Gastroesophageal sphincter (tissue), 4 donors: ENCODE results near the gene BLVRA. TPM values are rescaled to one million over a fixed set of nuclear protein-coding genes. Genes with fewer than 3 reads are reported as not detected.
"Not testable (repeated sequence)": the region's sequence is repeated elsewhere in the genome, so short reads cannot be mapped to it uniquely, and the experiment has no call there.

ENCODE experiments used
- ATAC-seq: fragments of 150-250 bp; one replicate; pipeline ENCODE4 v1.9.1; 2016; ENCODE audit warnings: mild to moderate bottlenecking, moderate library complexity
- H3K27ac ChIP-seq, 4 donors: fragments of 200-600 bp; sonication (generic) in 3 of 4; 1 replicate in 3 of 4; 2 replicates in 1 of 4; pipeline ENCODE4 v1.5.1; 2016 to 2019
- H3K27me3 ChIP-seq: fragments of 200-600 bp; sonication (generic); one replicate; pipeline ENCODE4 v1.5.1; 2019
- H3K36me3 ChIP-seq, 2 donors: fragments of 200-600 bp; sonication (generic); one replicate each; pipeline ENCODE4 v1.5.1; 2019; ENCODE audit warnings: control low read depth in 1 of 2
- H3K4me1 ChIP-seq, 3 donors: fragments of 200-600 bp; sonication (generic); 1 replicate in 2 of 3; 2 replicates in 1 of 3; pipeline ENCODE4 v1.5.1; 2016 to 2019; ENCODE audit warnings: control low read depth in 2 of 3
- H3K4me3 ChIP-seq, 2 donors: fragments of 200-600 bp; sonication (generic); one replicate each; pipeline ENCODE4 v1.5.1; 2019; ENCODE audit warnings: mild to moderate bottlenecking in 1 of 2, moderate library complexity in 1 of 2
- H3K9me3 ChIP-seq, 3 donors: fragments of 200-600 bp; sonication (generic); one replicate each; pipeline ENCODE4 v1.5.1; 2017 to 2019; ENCODE audit warnings: control low read depth in 2 of 3
- CTCF ChIP-seq, 4 experiments: fragments of 200-600 bp in 2 of 4; fragments of 450-650 bp in 2 of 4; sonication (generic) in 1 of 4; IDR thresholded peaks; one replicate each; pipeline ENCODE4 v1.5.1; 2017 to 2019; ENCODE audit warnings: antibody characterized with exemption in 4 of 4, mild to moderate bottlenecking in 2 of 4, moderate library complexity in 2 of 4
- EP300 ChIP-seq: sonication (generic); formaldehyde crosslinking; IDR thresholded peaks from one replicate; pipeline ENCODE4 v1.6.1; 2017; ENCODE audit warnings: antibody characterized with exemption, mild to moderate bottlenecking
- POLR2A ChIP-seq, 2 donors: fragments of 450-650 bp; IDR thresholded peaks; one replicate each; pipeline ENCODE4 v1.6.1; 2017; ENCODE audit warnings: antibody characterized with exemption in 2 of 2, mild to moderate bottlenecking in 2 of 2, moderate library complexity in 1 of 2
- POLR2AphosphoS5 ChIP-seq: sonication (generic); formaldehyde crosslinking; IDR thresholded peaks from one replicate; pipeline ENCODE4 v1.6.1; 2017; ENCODE audit warnings: antibody characterized with exemption
- WGBS, 2 donors: methylation state at CpG; one replicate each; pipeline ENCODE4 v1.1.5; 2018; ENCODE audit warnings: low coverage in 1 of 2; 5-methylcytosine and 5-hydroxymethylcytosine counted together
- total RNA-seq, 4 donors: library from RNA; depleted of rRNA; stranded (reverse); fragments of >200 nt; gene quantifications; one replicate each; pipeline ENCODE4 v1.1.0, GENCODE V29; 2016

Gene BLVRA
- total RNA-seq, 4 donors from 2014 or later: 65.6 to 113 (median 92.6) TPM

DNA sequence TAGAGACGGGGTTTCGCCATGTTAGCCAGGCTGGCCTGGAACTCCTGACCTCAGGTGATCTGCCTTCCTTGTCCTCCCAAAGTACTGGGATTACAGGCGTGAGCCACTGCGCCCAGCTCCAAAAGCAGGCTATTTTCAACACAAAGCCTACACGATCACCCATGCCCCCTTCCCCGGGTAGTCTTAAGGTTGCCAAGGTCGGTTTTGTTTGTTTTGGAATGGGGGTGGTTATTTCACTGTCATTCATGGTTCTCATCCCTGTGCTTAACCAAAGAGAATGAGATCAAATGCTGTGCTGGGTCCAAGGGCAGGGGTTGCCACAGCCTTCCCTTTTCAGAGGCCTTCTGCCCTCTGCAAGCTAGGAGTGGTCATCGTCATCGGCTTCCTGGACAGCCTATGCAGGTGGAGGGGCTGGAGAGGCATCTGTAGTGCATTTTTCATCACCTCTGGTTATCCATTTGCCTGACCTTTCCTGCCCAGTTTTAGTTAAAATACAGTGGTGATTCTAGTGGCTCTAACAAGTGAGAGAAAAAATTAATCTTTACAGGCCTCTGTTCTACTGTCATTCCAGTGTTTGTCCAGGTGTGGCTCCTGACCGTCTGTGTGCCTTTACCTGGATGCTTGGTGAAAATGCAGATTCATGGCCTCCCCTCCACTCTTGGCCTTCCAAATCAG lies 11.4 kb downstream of the BLVRA start:
- Histone ChIP-seq H3K9me3 (no peaks in the 10 kb centered on the region), H3K36me3 (peaks cover 0 to 25% of the 10 kb centered on the region in 2 donors), H3K4me3 (no peak overlapping the region), H3K27me3 (no peaks in the 10 kb centered on the region), H3K27ac (no peak overlapping the region), H3K4me1 (peaks cover 0 to 6% (median under 1%) of the 10 kb centered on the region in 3 donors)
- 35 to 67% methylated on average over 2 to 4 of the region's 10 CpGs for WGBS, 2 donors
- no peak for ATAC-seq
- TF ChIP-seq EP300 (no peak), CTCF (IDR thresholded peaks at IDR 0.05) (no peak), POLR2AphosphoS5 (no peak)

- 54 to 59% methylated on average over 2 to 3 of the region's 3 CpGs for WGBS, 2 donors
- Histone ChIP-seq H3K4me3 (no peak overlapping the region), H3K9me3 (no peaks in the 10 kb centered on the region), H3K27me3 (no peaks in the 10 kb centered on the region), H3K27ac (no peak overlapping the region), H3K36me3 (peaks cover 0 to 25% of the 10 kb centered on the region in 2 donors), H3K4me1 (no peaks in the 10 kb centered on the region)
- TF ChIP-seq EP300: no peak
- TF ChIP-seq POLR2AphosphoS5: no peak
- TF ChIP-seq CTCF (IDR thresholded peaks at IDR 0.05): no peak
- TF ChIP-seq POLR2A (IDR thresholded peaks at IDR 0.05): no peak
- no peak for ATAC-seq
Measured at GRCh38 chr7:43771128-43771527, 12.6 kb downstream of the BLVRA start.

GRCh38 chr7:43771573-43771972 lies 13.1 kb downstream of the BLVRA start:
- ATAC-seq: no peak

GRCh38 chr7:43773268-43773667 lies 14.8 kb downstream of the BLVRA start:
- not testable (repeated sequence) for ATAC-seq, H3K4me3 ChIP-seq, H3K27me3 ChIP-seq, H3K27ac ChIP-seq, H3K4me1 ChIP-seq, H3K9me3 ChIP-seq
- peaks cover 0 to 25% of the 10 kb centered on the region in 2 donors for H3K36me3 ChIP-seq
- 100% methylated on average over 1 to 3 of the region's 6 CpGs for WGBS, 2 donors

More at GRCh38 chr7:43771573-43771972, 13.1 kb downstream of the BLVRA start:
- no peaks in the 10 kb centered on the region for H3K4me1 ChIP-seq
- H3K27me3 ChIP-seq: no peaks in the 10 kb centered on the region
- H3K4me3 ChIP-seq: no peak overlapping the region
- H3K36me3 ChIP-seq: peaks cover 0 to 25% of the 10 kb centered on the region in 2 donors
- TF ChIP-seq EP300: no peak
- TF ChIP-seq CTCF (IDR thresholded peaks at IDR 0.05): no peak
- TF ChIP-seq POLR2AphosphoS5: no peak
- TF ChIP-seq POLR2A (IDR thresholded peaks at IDR 0.05): no peak
- WGBS, 2 donors: 86% methylated on average over 3 of the region's 3 CpGs; no CpG with 5 or more reads in 1 of the 2 donors
- no peaks in the 10 kb centered on the region for H3K9me3 ChIP-seq
- H3K27ac ChIP-seq: no peak overlapping the region

DNA sequence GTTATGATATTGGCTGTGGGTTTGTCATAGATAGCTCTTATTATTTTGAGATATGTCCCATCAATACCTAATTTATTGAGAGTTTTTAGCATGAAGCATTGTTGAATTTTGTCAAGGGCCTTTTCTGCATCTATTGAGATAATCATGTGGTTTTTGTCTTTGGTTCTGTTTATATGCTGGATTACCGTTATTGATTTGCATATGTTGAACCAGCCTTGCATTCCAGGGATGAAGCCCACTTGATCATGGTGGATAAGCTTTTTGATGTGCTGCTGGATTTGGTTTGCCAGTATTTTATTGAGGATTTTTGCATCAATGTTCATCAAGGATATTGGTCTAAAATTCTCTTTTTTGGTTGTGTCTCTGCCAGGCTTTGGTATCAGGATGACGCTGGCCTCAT lies 16.8 kb downstream of the BLVRA start:
- WGBS, 2 donors: 100% methylated on average over 1 of the region's 2 CpGs; no CpG with 5 or more reads in 1 of the 2 donors

DNA sequence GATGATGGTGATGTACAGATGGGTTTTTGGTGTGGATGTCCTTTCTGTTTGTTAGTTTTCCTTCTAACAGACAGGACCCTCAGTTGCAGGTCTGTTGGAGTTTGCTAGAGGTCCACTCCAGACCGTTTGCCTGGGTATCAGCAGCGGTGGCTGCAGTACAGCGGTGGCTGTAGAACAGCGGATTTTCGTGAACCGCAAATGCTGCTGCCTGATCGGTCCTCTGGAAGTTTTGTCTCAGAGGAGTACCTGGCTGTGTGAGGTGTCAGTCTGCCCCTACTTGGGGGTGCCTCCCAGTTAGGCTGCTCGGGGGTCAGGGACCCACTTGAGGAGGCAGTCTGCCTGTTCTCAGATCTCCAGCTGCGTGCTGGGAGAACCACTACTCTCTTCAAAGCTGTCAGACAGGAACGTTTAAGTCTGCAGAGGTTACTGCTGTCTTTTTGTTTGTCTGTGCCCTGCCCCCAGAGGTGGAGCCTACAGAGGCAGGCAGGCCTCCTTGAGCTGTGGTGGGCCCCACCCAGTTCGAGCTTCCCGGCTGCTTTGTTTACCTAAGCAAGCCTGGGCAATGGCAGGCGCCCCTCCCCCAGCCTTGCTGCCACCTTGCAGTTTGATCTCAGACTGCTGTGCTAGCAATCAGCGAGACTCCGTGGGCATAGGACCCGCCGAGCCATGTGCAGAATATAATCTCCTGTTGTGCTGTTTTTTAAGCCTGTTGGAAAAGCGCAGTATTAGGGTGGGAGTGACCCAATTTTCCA lies 20.0 kb downstream of the BLVRA start:
- Histone ChIP-seq H3K36me3 (peaks cover 0 to 12% of the 10 kb centered on the region in 2 donors), H3K4me1 (peaks cover 0 to 24% (median 0%) of the 10 kb centered on the region in 3 donors)
- 98% methylated on average over 7 of the region's 18 CpGs; no CpG with 5 or more reads in 1 of the 2 donors for WGBS, 2 donors
- H3K4me3 ChIP-seq, H3K27ac ChIP-seq, H3K27me3 ChIP-seq, ATAC-seq, H3K9me3 ChIP-seq: not testable (repeated sequence)

More for the DNA sequence above, 16.8 kb downstream of the BLVRA start:
- H3K36me3 ChIP-seq: peaks cover 0 to 33% of the 10 kb centered on the region in 2 donors
- not testable (repeated sequence) for H3K4me1 ChIP-seq, H3K9me3 ChIP-seq, ATAC-seq, H3K4me3 ChIP-seq, H3K27ac ChIP-seq, H3K27me3 ChIP-seq
